K562 (cell line): ENCODE measurements around the gene UBAC2. TPM values are rescaled to one million over a fixed set of nuclear protein-coding genes. Genes with fewer than 3 reads are reported as not detected.

ENCODE experiments used
- ATAC-seq: fragments of 200-7000 bp; cut with Tn5 transposase; 3 replicates; pipeline ENCODE4 v1.9.1; 2020; ENCODE audit warnings: moderate library complexity
- BruUV-seq: library from RNA; stranded (reverse); fragments of 400-500 nt; replicated peaks from 2 replicates; lab custom pipeline; 2021; lab: Mats Ljungman, UMichigan
- CTCF ChIA-PET: fragments of 300-600 bp; formaldehyde crosslinking; extraction: SDS; loops from one replicate; lab custom pipeline; 2021; ENCODE audit warnings: low intra/inter-chr PET ratio; lab: Yijun Ruan, JAX
- POLR2A ChIA-PET: fragments of 300-600, 350-650 bp; sonication (Branson Sonifier 250); formaldehyde crosslinking; extraction: SDS; loops from one replicate; lab custom pipeline; 2021; ENCODE audit warnings: antibody characterized with exemption, inconsistent platforms; lab: Yijun Ruan, JAX
- DNase-seq, 4 experiments: peaks; one replicate each; pipeline versions ENCODE4 v3.0.0 to v3.0.0-alpha.2; 2011 to 2018; ENCODE audit warnings: low spot score in 3 of 4, mixed read lengths in 3 of 4; ENCODE audit errors: extremely low read depth in 1 of 4
- FAIRE-seq: peaks from 2 replicates; lab custom pipeline; 2011; peaks lifted over from hg19 to GRCh38; lab: Jason Lieb, UNC
- H2AFZ ChIP-seq: 2 replicates; pipeline ENCODE4 v1.6.0; 2011; ENCODE audit warnings: low read depth, low read length, control low read depth, inconsistent platforms
- H3K27ac ChIP-seq: fragments of 200-600 bp; 3 replicates; pipeline ENCODE4 v1.8.0; 2011; ENCODE audit warnings: low read depth, mild to moderate bottlenecking, control low read depth, inconsistent platforms, low read length, moderate library complexity, mixed read lengths; ENCODE audit errors: extremely low read depth
- H3K27me3 ChIP-seq, 2 experiments: fragments of 300-600 bp in 1 of 2; 2 replicates in 1 of 2; 3 replicates in 1 of 2; pipeline versions ENCODE4 v1.6.0 to v1.8.0; 2011; ENCODE audit warnings: inconsistent platforms in 2 of 2, low read length in 2 of 2, mild to moderate bottlenecking in 1 of 2, mixed read lengths in 1 of 2, moderate library complexity in 1 of 2; ENCODE audit not compliant: control insufficient read depth in 2 of 2, insufficient read depth in 2 of 2
- H3K36me3 ChIP-seq: fragments of 300-600 bp; 3 replicates; pipeline ENCODE4 v1.8.0; 2011; ENCODE audit warnings: mild to moderate bottlenecking, low read length, inconsistent platforms; ENCODE audit not compliant: control insufficient read depth, insufficient read depth
- H3K4me1 ChIP-seq, 2 experiments: fragments of 200-600 bp in 1 of 2; replicated peaks in 1 of 2; 2 replicates in 1 of 2; 3 replicates in 1 of 2; pipeline versions ENCODE4 v1.5.1 to v1.8.0; 2011; ENCODE audit warnings: inconsistent platforms in 2 of 2, low read length in 2 of 2, mild to moderate bottlenecking in 1 of 2, mixed read lengths in 1 of 2, moderate library complexity in 1 of 2; ENCODE audit not compliant: control insufficient read depth in 2 of 2, insufficient read depth in 2 of 2
- H3K4me2 ChIP-seq: 2 replicates; pipeline ENCODE4 v1.6.1; 2011; ENCODE audit warnings: low read length, control low read depth, inconsistent platforms, mixed read lengths; ENCODE audit not compliant: insufficient read depth
- H3K4me3 ChIP-seq: fragments of 200-600 bp; sonication (generic), shearing (Covaris generic); 2 replicates; pipeline ENCODE4 v1.5.1; 2016; ENCODE audit warnings: control low read depth, inconsistent platforms
- H3K79me2 ChIP-seq: fragments of 200-600 bp; 3 replicates; pipeline ENCODE4 v1.8.0; 2011; ENCODE audit warnings: low read length, inconsistent platforms; ENCODE audit not compliant: control insufficient read depth, insufficient read depth
- H3K9ac ChIP-seq, 2 experiments: 2 replicates each; pipeline versions ENCODE4 v1.6.0 to v1.6.1; 2011; ENCODE audit warnings: low read depth in 2 of 2, low read length in 2 of 2, control low read depth in 1 of 2, inconsistent platforms in 1 of 2, mild to moderate bottlenecking in 1 of 2, mixed read lengths in 1 of 2; ENCODE audit not compliant: insufficient read depth in 1 of 2
- H3K9me1 ChIP-seq: one replicate; pipeline ENCODE4 v1.6.0; 2011; ENCODE audit warnings: inconsistent platforms, mild to moderate bottlenecking, low read length, moderate library complexity; ENCODE audit not compliant: control insufficient read depth, insufficient read depth
- H3K9me3 ChIP-seq: replicated peaks from 2 replicates; pipeline ENCODE4 v1.5.1; 2011; ENCODE audit warnings: low read depth, low read length, inconsistent platforms; ENCODE audit not compliant: control insufficient read depth, insufficient read depth
- H4K20me1 ChIP-seq: replicated peaks from 2 replicates; pipeline ENCODE4 v1.6.1; 2011; ENCODE audit warnings: low read length, inconsistent platforms, mixed read lengths; ENCODE audit not compliant: control insufficient read depth, insufficient read depth
- FUS ChIP-seq: fragments of 200-400 bp; formaldehyde crosslinking; optimal IDR thresholded peaks from 2 replicates; pipeline ENCODE3; 2017; ENCODE audit warnings: low read depth, low read length
- MYBL2 ChIP-seq, 2 experiments: fragments of 450-650 bp in 1 of 2; sonication (generic) in 1 of 2; formaldehyde crosslinking in 1 of 2; IDR thresholded peaks; 2 replicates each; pipeline versions ENCODE4 v1.6.1 to v1.8.1; 2017 to 2022; ENCODE audit warnings: borderline replicate concordance in 1 of 2, inconsistent platforms in 1 of 2, low read depth in 1 of 2, mild to moderate bottlenecking in 1 of 2, missing genetic modification reagents in 1 of 2, moderate library complexity in 1 of 2
- NFXL1 ChIP-seq: fragments of 450-650 bp; formaldehyde crosslinking; IDR thresholded peaks from 2 replicates; pipeline ENCODE4 v1.4.0; 2021; ENCODE audit warnings: mild to moderate bottlenecking
- STAT5A ChIP-seq: IDR thresholded peaks from 2 replicates; pipeline ENCODE4 v1.6.1; 2012; ENCODE audit warnings: low read length, inconsistent platforms, borderline replicate concordance
- ZBTB1 ChIP-seq: sonication (generic); formaldehyde crosslinking; IDR thresholded peaks from 2 replicates; pipeline ENCODE4 v1.8.1; 2023; ENCODE audit warnings: missing genetic modification reagents, low read depth, mild to moderate bottlenecking, borderline replicate concordance
- ZNF316 ChIP-seq: fragments of 450-650 bp; IDR thresholded peaks from 2 replicates; pipeline ENCODE4 v1.6.1; 2016
- ZNF766 ChIP-seq: fragments of 200-800 bp; sonication (Bioruptor generic); conservative IDR thresholded peaks from 2 replicates; pipeline ENCODE4 v1.6.1; 2016; ENCODE audit warnings: missing genetic modification characterization, missing compliant biosample characterization
- WGBS: fragments of 100-300 bp; shearing (Covaris generic); methylation state at CpG from one replicate; pipeline ENCODE4 v1.1.6; 2016; ENCODE audit warnings: low coverage, mixed read lengths; ENCODE audit not compliant: insufficient coverage; ENCODE audit errors: missing lambda C conversion rate; 5-methylcytosine and 5-hydroxymethylcytosine counted together
- in situ Hi-C: fragments of 300-500 bp; cut with MboI; formaldehyde crosslinking; loops from 4 replicates; pipeline ENCODE4 v1.15.0; 2018; ENCODE audit warnings: inconsistent platforms, mixed read lengths
- intact Hi-C: fragments of 100-400 bp; cut with micrococcal nuclease; formaldehyde crosslinking; loops from 2 replicates; pipeline ENCODE4 v1.14.2; 2022
- polyA plus RNA-seq, 8 experiments: library from polyadenylated mRNA; depleted of rRNA in 4 of 8; stranded (reverse) in 5 of 8; unstranded in 3 of 8; fragments of >200 nt; fragmentation: Nextera tagmentation in 2 of 8; fragmentation: Illumina TruSeq in 1 of 8; extraction: Ambion mirVana in 2 of 8; extraction: Trizol in 1 of 8; gene quantifications; 2 replicates each; pipeline versions ENCODE4 v1.2.1 to v1.2.3, GENCODE V29; 2011 to 2014; ENCODE audit warnings: inconsistent platforms in 1 of 8, missing spikeins in 1 of 8
- total RNA-seq, 7 experiments: library from RNA; depleted of rRNA in 6 of 7; stranded (reverse); fragments of >200 nt in 6 of 7; fragmentation: Illumina TruSeq in 2 of 7; extraction: Trizol in 2 of 7; gene quantifications; 2 replicates each; pipeline versions ENCODE4 v1.2.1 to v1.2.3, GENCODE V29; 2011 to 2021; ENCODE audit warnings: low replicate concordance in 1 of 7

The UBAC2 gene
- total and polyA plus RNA-seq, 9 of the 15 experiments (the other 6 are each of a cell fraction or from before 2014, with no cell fraction given) = 6.0 to 84.1 (median 32.3) TPM

DNA sequence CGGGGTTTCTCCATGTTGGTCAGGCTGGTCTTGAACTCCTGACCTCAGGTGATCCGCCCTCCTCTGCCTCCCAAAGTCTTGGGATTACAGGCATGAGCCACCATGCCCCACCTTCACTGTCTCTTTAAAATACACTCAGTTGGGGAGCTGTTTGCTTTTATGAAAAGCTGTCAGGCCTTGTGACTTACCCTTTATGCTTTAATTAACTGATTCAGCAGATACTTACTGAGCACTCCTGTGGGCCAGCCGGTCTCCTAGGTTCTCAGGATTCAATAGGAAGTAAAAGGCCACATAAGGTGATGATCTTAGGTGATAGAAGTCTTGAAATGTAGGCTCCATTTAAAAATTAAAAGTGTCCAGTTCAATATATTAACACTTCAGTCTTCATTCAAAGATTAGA lies 7.5 kb downstream of the UBAC2 start:
- no TSS peak for BruUV-seq
- ATAC-seq = no peak
- WGBS = 88% methylated on average over 3 of the region's 3 CpGs
- in situ Hi-C loops = no loop called here
- H3K9ac ChIP-seq = no peak overlapping the region
- CTCF ChIA-PET = no interaction called here
- H3K79me2 ChIP-seq = peaks cover 89% of the 10 kb centered on the region
- no peaks in the 10 kb centered on the region for H3K9me3 ChIP-seq
- no peak overlapping the region for H2AFZ ChIP-seq
- no peak for DNase-seq
- no peak overlapping the region for H3K4me2 ChIP-seq
- H4K20me1 ChIP-seq = peaks cover 17% of the 10 kb centered on the region
- H3K9me1 ChIP-seq = peaks cover 11% of the 10 kb centered on the region
- no peak overlapping the region for H3K27ac ChIP-seq
- no peaks in the 10 kb centered on the region for H3K27me3 ChIP-seq
- H3K4me1 ChIP-seq = peaks cover 5 to 12% of the 10 kb centered on the region in 2 experiments; a peak in 3 of 5 replicates
- H3K4me3 ChIP-seq = no peak overlapping the region
- TF ChIP-seq ZNF316 (0 out of 2 replicates have a peak, but pooled peaks have one; percentile 13), ZNF766 (CRISPR knock-in tag) (no peak), FUS (no peak), ZBTB1 (CRISPR knock-in tag) (no peak), MYBL2 (IDR thresholded peaks at IDR 0.05; ENCODE audit: low read depth) (no peak), MYBL2 (CRISPR knock-in tag; IDR thresholded peaks at IDR 0.05; ENCODE audit: borderline replicate concordance) (no peak), STAT5A (no peak), NFXL1 (CRISPR knock-in tag) (no peak)
- TF ChIP-seq, all 486 proteins: peak for 1
- no peak for FAIRE-seq
- intact Hi-C loops = no loop called here
- POLR2A ChIA-PET = interaction anchor here (0.7 kb wide), 1 partner anchor 50 kb away, joined by 3 read pairs; no protein-coding TSS in a partner anchor
- H3K36me3 ChIP-seq = peaks cover 40% of the 10 kb centered on the region; the same call in 2 of the 3 replicates
